ENCODE measurements around the gene HAND2.

HAND2 gene

DNA sequence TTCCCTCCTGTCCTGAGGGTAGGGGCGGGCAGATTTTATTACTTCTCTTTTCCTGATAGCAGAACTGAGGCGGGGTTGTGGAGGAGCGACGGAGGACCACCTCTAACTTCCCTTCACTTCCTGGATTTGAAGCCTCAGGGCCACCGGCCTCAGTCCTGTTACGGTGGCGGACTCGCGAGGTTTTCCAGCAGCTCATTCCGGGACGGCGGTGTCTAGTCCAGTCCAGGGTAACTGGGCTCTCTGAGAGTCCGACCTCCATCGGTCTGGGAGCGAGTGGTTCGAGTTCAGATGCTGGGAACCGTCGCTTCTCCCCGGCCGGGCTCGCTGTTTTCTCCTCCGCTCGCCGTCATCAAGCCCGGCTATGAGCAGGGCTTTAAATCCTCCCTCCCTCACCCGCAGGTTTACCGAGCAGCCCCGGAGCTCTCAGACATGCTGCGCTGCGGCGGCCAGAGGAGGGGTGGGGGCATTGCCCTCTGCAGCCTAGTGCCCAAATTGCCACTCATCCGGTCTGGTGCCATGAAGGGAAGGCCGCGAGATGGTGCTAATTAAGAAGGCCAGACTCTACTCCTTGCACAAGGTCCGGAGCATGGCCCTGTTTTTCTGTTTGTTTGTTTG lies 23.3 kb downstream of the HAND2 start:
- TF ChIP-seq REST (IDR thresholded peaks at IDR 0.05; ENCODE audit: insufficient read depth in 1 of 2, low read depth in 2 of 2, low read length in 2 of 2): no peak
- no peak for TF ChIP-seq POLR2AphosphoS5 (IDR thresholded peaks at IDR 0.05; ENCODE audit: low read depth, low read length)
- TF ChIP-seq TAF1 (IDR thresholded peaks at IDR 0.05; ENCODE audit: borderline replicate concordance, insufficient read depth, low read length): no peak

- no peak for TF ChIP-seq TAF1 (IDR thresholded peaks at IDR 0.05; ENCODE audit: borderline replicate concordance, insufficient read depth, low read length)
- no peak for TF ChIP-seq FOXP2 (optimal IDR thresholded peaks at IDR 0.05; ENCODE audit: borderline replicate concordance, extremely low read depth, extremely low read length, insufficient read depth)
- TF ChIP-seq POLR2AphosphoS5 (IDR thresholded peaks at IDR 0.05; ENCODE audit: low read depth, low read length): no peak
- TF ChIP-seq SIN3A (IDR thresholded peaks at IDR 0.05; ENCODE audit: borderline replicate concordance, insufficient read depth, low read length): no peak
- TF ChIP-seq REST (IDR thresholded peaks at IDR 0.05; ENCODE audit: insufficient read depth in 1 of 2, low read depth in 2 of 2, low read length in 2 of 2): no peak
These were observed 24.0 kb downstream of the HAND2 start for GRCh38 chr4:173505924-173506518.

- TF ChIP-seq FOXP2 (optimal IDR thresholded peaks at IDR 0.05; ENCODE audit: borderline replicate concordance, extremely low read depth, extremely low read length, insufficient read depth): no peak
- TF ChIP-seq TAF1 (IDR thresholded peaks at IDR 0.05; ENCODE audit: borderline replicate concordance, insufficient read depth, low read length): no peak
These were observed 25.9 kb downstream of the HAND2 start for GRCh38 chr4:173504181-173504503.

GRCh38 chr4:173503330-173504180 lies 26.5 kb downstream of the HAND2 start:
- TF ChIP-seq FOXP2 (optimal IDR thresholded peaks at IDR 0.05; ENCODE audit: borderline replicate concordance, extremely low read depth, extremely low read length, insufficient read depth) (no peak), POLR2AphosphoS5 (IDR thresholded peaks at IDR 0.05; ENCODE audit: low read depth, low read length) (no peak), TAF1 (IDR thresholded peaks at IDR 0.05; ENCODE audit: borderline replicate concordance, insufficient read depth, low read length) (no peak), REST (IDR thresholded peaks at IDR 0.05; ENCODE audit: insufficient read depth in 1 of 2, low read depth in 2 of 2, low read length in 2 of 2) (no peak), SIN3A (IDR thresholded peaks at IDR 0.05; ENCODE audit: borderline replicate concordance, insufficient read depth, low read length) (no peak)

DNA sequence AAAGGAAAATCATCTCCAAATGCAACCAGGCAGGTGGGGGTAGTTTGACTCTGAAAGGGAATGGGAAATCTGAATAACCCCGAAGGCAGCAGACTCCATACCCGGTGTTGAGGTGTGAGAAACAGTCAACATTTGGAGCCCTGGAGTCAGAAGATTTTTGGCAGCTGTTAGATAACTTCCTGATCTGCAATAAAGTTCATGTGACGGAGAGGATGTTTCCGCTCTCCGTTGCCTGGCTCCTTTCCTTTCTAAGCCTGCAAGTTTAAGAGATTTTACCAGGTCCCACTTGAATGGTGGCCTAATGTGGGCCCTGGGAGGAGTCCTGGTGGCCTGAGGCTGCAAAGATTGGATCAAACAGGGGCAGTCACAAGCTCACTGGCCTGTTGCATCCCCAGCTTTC lies 27.7 kb downstream of the HAND2 start:
- TF ChIP-seq REST (IDR thresholded peaks at IDR 0.05; ENCODE audit: insufficient read depth in 1 of 2, low read depth in 2 of 2, low read length in 2 of 2) (no peak), SIN3A (IDR thresholded peaks at IDR 0.05; ENCODE audit: borderline replicate concordance, insufficient read depth, low read length) (no peak), TAF1 (IDR thresholded peaks at IDR 0.05; ENCODE audit: borderline replicate concordance, insufficient read depth, low read length) (no peak), FOXP2 (optimal IDR thresholded peaks at IDR 0.05; ENCODE audit: borderline replicate concordance, extremely low read depth, extremely low read length, insufficient read depth) (no peak), POLR2AphosphoS5 (IDR thresholded peaks at IDR 0.05; ENCODE audit: low read depth, low read length) (no peak)

Data from PFSK-1 (cell line).